Kidney (tissue), 14 donors: ENCODE data around the gene HKDC1. TPM values are rescaled to one million over a fixed set of nuclear protein-coding genes. Genes with fewer than 3 reads are reported as not detected.

Experiments
- DNase-seq, 5 donors: peaks; one replicate each; pipeline ENCODE4 v3.0.0-alpha.2; 2013 to 2020
- FAIRE-seq: peaks from 2 replicates; lab custom pipeline; 2012; peaks lifted over from hg19 to GRCh38; lab: Jason Lieb, UNC
- H3K27ac ChIP-seq, 2 donors: one replicate each; pipeline ENCODE4 v1.7.0; 2013; ENCODE audit warnings: low read depth in 2 of 2, low read length in 2 of 2, inconsistent platforms in 1 of 2
- H3K27me3 ChIP-seq: one replicate; pipeline ENCODE4 v1.7.1; 2013; ENCODE audit warnings: low read length, inconsistent platforms; ENCODE audit not compliant: control insufficient read depth, insufficient read depth
- H3K36me3 ChIP-seq, 3 donors: one replicate each; pipeline versions ENCODE4 v1.7.0 to v1.7.1; 2013; ENCODE audit warnings: low read length in 3 of 3, control low read depth in 1 of 3, inconsistent platforms in 1 of 3; ENCODE audit not compliant: insufficient read depth in 3 of 3, control insufficient read depth in 2 of 3
- H3K4me1 ChIP-seq, 3 donors: one replicate each; pipeline versions ENCODE4 v1.7.0 to v1.7.1; 2013; ENCODE audit warnings: low read length in 3 of 3, inconsistent platforms in 1 of 3, low read depth in 1 of 3; ENCODE audit not compliant: control insufficient read depth in 2 of 3, insufficient read depth in 2 of 3
- H3K4me3 ChIP-seq, 3 donors: one replicate each; pipeline versions ENCODE4 v1.7.0 to v1.8.1; 2013; ENCODE audit warnings: low read length in 3 of 3, control low read depth in 1 of 3, inconsistent platforms in 1 of 3
- H3K9ac ChIP-seq, 3 donors: one replicate each; pipeline versions ENCODE4 v1.7.0 to v1.7.1; 2013; ENCODE audit warnings: low read length in 3 of 3, control low read depth in 1 of 3, inconsistent platforms in 1 of 3
- H3K9me3 ChIP-seq, 3 donors: one replicate each; pipeline versions ENCODE4 v1.7.0 to v1.7.1; 2013; ENCODE audit warnings: low read length in 3 of 3, control low read depth in 1 of 3, inconsistent platforms in 1 of 3; ENCODE audit not compliant: control insufficient read depth in 2 of 3, insufficient read depth in 1 of 3
- intact Hi-C: fragments of 100-400 bp; cut with DNase I; formaldehyde crosslinking; loops from one replicate; pipeline ENCODE4 v1.11.1; 2022
- polyA plus RNA-seq: library from polyadenylated mRNA; stranded (reverse); fragments of 350-450 nt; fragmentation: Illumina TruSeq; extraction: RNeasy Lipid Tissue Mini Kit (QIAGEN cat#74804); gene quantifications from one replicate; pipeline ENCODE4 v1.2.3, GENCODE V29; 2014; ENCODE audit warnings: low read depth, low replicate concordance; ENCODE audit not compliant: insufficient read depth
- total RNA-seq: library from RNA; stranded (reverse); fragmentation: NEBNext Ultra II Directional; extraction: Animal tissue kit (Norgen Biotek cat#: 25700); gene quantifications from one replicate; pipeline ENCODE4 v1.2.1, GENCODE V29; 2021
- TF ChIP-seq, protein P1 (sequence below): IDR thresholded peaks from 3 replicates; pipeline ENCODE4 v1.5.1; 2012; ENCODE audit warnings: mild to moderate bottlenecking, moderate library complexity, borderline replicate concordance; ENCODE audit not compliant: insufficient read depth; ENCODE audit errors: extremely low read depth
- donor health status: control.
- donor health status: control.
- donor health status: control.
- donor health status: control.
- donor health status: control.
- donor health status: DM: yes; HTN: yes; CAD: no.
- donor health status: Normal renal cell carcinoma (clear cell type).

Gene HKDC1
- total and polyA plus RNA-seq, 2 donors from 2014 or later, result 8.3 to 27.4 TPM

DNA sequence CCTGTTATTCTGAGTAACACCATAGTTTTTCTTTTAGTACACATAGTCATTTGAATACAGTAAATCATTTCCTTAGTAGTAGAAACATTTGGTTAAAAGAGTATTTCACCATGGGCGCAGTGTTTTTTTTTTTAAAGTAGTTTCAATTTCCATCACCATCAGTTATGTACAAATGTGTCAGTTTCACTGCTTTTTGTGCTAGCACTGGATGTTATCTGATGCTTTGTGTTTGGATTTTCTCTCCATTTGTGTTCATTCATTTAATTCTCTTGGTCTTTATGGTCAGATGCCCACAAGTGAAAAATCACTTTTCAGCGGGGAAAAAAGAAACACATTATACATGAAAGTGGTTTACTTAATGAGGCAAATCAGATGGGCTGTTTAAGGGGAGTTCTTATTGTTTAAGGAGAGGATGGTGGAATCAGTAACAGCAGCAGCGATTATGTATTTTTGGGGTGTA is 42.2 kb downstream of the HKDC1 start:
- H3K4me3 ChIP-seq, result no peak overlapping the region
- no peak overlapping the region for H3K9ac ChIP-seq
- H3K27me3 ChIP-seq, result no peaks in the 10 kb centered on the region
- no peaks in the 10 kb centered on the region for H3K4me1 ChIP-seq
- TF ChIP-seq, protein P1, sequence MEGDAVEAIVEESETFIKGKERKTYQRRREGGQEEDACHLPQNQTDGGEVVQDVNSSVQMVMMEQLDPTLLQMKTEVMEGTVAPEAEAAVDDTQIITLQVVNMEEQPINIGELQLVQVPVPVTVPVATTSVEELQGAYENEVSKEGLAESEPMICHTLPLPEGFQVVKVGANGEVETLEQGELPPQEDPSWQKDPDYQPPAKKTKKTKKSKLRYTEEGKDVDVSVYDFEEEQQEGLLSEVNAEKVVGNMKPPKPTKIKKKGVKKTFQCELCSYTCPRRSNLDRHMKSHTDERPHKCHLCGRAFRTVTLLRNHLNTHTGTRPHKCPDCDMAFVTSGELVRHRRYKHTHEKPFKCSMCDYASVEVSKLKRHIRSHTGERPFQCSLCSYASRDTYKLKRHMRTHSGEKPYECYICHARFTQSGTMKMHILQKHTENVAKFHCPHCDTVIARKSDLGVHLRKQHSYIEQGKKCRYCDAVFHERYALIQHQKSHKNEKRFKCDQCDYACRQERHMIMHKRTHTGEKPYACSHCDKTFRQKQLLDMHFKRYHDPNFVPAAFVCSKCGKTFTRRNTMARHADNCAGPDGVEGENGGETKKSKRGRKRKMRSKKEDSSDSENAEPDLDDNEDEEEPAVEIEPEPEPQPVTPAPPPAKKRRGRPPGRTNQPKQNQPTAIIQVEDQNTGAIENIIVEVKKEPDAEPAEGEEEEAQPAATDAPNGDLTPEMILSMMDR, result no peak
- intact Hi-C loops, result no loop called here
- DNase-seq (peak in 2 of 5 donors; percentile 42 to 71), FAIRE-seq (no peak)
- H3K36me3 ChIP-seq, result peaks cover 0 to 15% (median 0%) of the 10 kb centered on the region in 3 donors
- no peaks in the 10 kb centered on the region for H3K9me3 ChIP-seq
- no peak overlapping the region for H3K27ac ChIP-seq

DNA sequence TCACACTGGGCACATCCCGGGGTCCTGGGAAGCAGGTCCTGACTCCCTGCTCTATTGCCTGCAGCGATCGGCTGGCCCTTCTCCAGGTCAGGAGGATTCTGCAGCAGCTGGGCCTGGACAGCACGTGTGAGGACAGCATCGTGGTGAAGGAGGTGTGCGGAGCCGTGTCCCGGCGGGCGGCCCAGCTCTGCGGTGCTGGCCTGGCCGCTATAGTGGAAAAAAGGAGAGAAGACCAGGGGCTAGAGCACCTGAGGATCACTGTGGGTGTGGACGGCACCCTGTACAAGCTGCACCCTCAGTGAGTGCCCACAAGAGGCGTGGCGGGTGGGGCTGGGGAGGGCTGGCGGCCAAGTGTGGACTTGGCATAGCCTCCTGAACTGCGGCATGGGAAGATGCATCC is 45.4 kb downstream of the HKDC1 start:
- Histone ChIP-seq H3K9ac (no peak overlapping the region), H3K27me3 (no peaks in the 10 kb centered on the region), H3K27ac (no peak overlapping the region), H3K4me3 (no peak overlapping the region), H3K9me3 (no peaks in the 10 kb centered on the region), H3K4me1 (no peaks in the 10 kb centered on the region), H3K36me3 (no peaks in the 10 kb centered on the region)
- TF ChIP-seq, protein P1, result no peak
- intact Hi-C loops, result no loop called here
- FAIRE-seq (no peak), DNase-seq (no peak)

DNA sequence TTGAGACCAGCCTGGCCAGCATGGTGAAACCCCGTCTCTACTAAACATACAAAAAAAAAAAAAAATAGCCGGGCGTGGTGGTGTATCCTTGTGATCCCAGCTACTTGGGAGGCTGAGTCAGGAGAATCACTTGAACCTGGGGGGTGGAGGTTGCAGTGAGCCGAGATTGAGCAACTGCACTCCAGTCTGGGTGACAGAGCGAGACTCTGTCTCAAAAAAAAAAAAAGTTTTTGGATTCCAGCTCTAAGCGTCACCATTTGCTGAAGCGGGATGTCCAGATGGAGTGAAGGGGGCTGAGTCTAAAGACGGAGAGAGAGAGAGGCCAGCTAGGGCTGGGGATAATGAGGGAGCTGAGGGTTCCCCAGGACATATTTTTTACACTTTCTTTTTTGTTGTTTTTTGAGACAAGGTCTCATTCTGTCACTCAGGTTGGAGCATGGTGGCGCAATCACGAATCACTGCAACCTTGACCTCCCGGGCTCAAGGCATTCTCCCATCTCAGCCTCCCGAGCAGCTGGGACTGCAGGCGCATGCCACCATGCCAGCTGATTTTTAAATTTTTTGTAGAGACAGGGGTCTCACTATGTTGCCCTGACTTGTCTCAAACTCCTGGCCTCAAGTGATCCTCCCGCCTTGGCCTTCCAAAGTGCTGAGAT is 48.8 kb downstream of the HKDC1 start:
- Histone ChIP-seq H3K36me3 (no peaks in the 10 kb centered on the region), H3K27ac (no peak overlapping the region), H3K9ac (no peak overlapping the region), H3K4me1 (no peaks in the 10 kb centered on the region), H3K9me3 (no peaks in the 10 kb centered on the region), H3K4me3 (no peak overlapping the region), H3K27me3 (no peaks in the 10 kb centered on the region)
- DNase-seq (no peak), FAIRE-seq (no peak)
- TF ChIP-seq, protein P1, result no peak
- intact Hi-C loops, result no loop called here
